HepG2 (cell line): ENCODE results near the gene TAMALIN. TPM values are rescaled to one million over a fixed set of nuclear protein-coding genes. Genes with fewer than 3 reads are reported as not detected.
A peak's percentile ranks its signal among the peaks of the same experiment; 100 is the strongest.

Experiments used
- CHCHD3 ChIP-seq: sonication (generic); formaldehyde crosslinking; IDR thresholded peaks from 2 replicates; pipeline ENCODE4 v1.8.0; 2022; ENCODE audit warnings: mild to moderate bottlenecking, missing genetic modification reagents, moderate library complexity
- HOXA7 ChIP-seq: sonication (generic); formaldehyde crosslinking; IDR thresholded peaks from 2 replicates; pipeline ENCODE4 v1.8.1; 2022; ENCODE audit warnings: mild to moderate bottlenecking, missing genetic modification reagents, moderate library complexity
- IRX3 ChIP-seq: sonication (generic); formaldehyde crosslinking; IDR thresholded peaks from 2 replicates; pipeline ENCODE4 v1.8.1; 2023; ENCODE audit warnings: mild to moderate bottlenecking, low read depth, missing genetic modification reagents, borderline replicate concordance
- MLLT10 ChIP-seq: sonication (generic); formaldehyde crosslinking; IDR thresholded peaks from 2 replicates; pipeline ENCODE4 v1.4.0; 2020; ENCODE audit warnings: missing genetic modification reagents
- PBX3 ChIP-seq: sonication (generic); formaldehyde crosslinking; IDR thresholded peaks from 2 replicates; pipeline ENCODE4 v1.8.1; 2023; ENCODE audit warnings: missing genetic modification reagents, inconsistent platforms, borderline replicate concordance
- POLR2A ChIP-seq, 2 experiments: IDR thresholded peaks; 2 replicates each; pipeline ENCODE4 v1.6.1; 2011; ENCODE audit warnings: low read depth in 2 of 2, low read length in 2 of 2, mild to moderate bottlenecking in 1 of 2, moderate library complexity in 1 of 2; ENCODE audit not compliant: insufficient read depth in 1 of 2
- RAD21 ChIP-seq: fragments of 450-650 bp; formaldehyde crosslinking; IDR thresholded peaks from 2 replicates; pipeline ENCODE4 v1.5.0; 2020; ENCODE audit warnings: mild to moderate bottlenecking
- RARG ChIP-seq: sonication (generic); formaldehyde crosslinking; IDR thresholded peaks from 2 replicates; pipeline ENCODE4 v1.4.0; 2020; ENCODE audit warnings: low read depth, mild to moderate bottlenecking, missing genetic modification reagents
- SOX13 ChIP-seq, 3 experiments: fragments of 450-650 bp in 1 of 3; sonication (generic) in 1 of 3; formaldehyde crosslinking in 1 of 3; IDR thresholded peaks in 2 of 3; conservative IDR thresholded peaks in 1 of 3; 2 replicates each; pipeline versions ENCODE4 v1.5.0 to v1.6.1; 2016 to 2020; ENCODE audit warnings: antibody characterized with exemption in 1 of 3, mild to moderate bottlenecking in 1 of 3, missing compliant biosample characterization in 1 of 3, missing genetic modification reagents in 1 of 3, moderate library complexity in 1 of 3
- ZFP91 ChIP-seq: sonication (generic); formaldehyde crosslinking; IDR thresholded peaks from 2 replicates; pipeline ENCODE4 v1.9.0; 2022; ENCODE audit warnings: missing genetic modification reagents, mild to moderate bottlenecking, borderline replicate concordance
- ZFY ChIP-seq: sonication (generic); formaldehyde crosslinking; IDR thresholded peaks from 2 replicates; pipeline ENCODE4 v1.4.0; 2020; ENCODE audit warnings: missing genetic modification reagents
- ZNF142 ChIP-seq: sonication (generic); formaldehyde crosslinking; IDR thresholded peaks from 2 replicates; pipeline ENCODE4 v1.4.0; 2020; ENCODE audit warnings: missing genetic modification reagents
- ZNF329 ChIP-seq: sonication (generic); formaldehyde crosslinking; IDR thresholded peaks from 2 replicates; pipeline ENCODE4 v1.9.0; 2021; ENCODE audit warnings: low read depth, mild to moderate bottlenecking, missing genetic modification reagents
- ZNF34 ChIP-seq: sonication (generic); formaldehyde crosslinking; IDR thresholded peaks from 2 replicates; pipeline ENCODE4 v1.4.0; 2020; ENCODE audit warnings: mild to moderate bottlenecking, missing genetic modification reagents, borderline replicate concordance
- ZNF367 ChIP-seq: sonication (generic); formaldehyde crosslinking; IDR thresholded peaks from 2 replicates; pipeline ENCODE4 v1.4.0; 2020; ENCODE audit warnings: missing genetic modification reagents, borderline replicate concordance
- ZNF543 ChIP-seq: sonication (generic); formaldehyde crosslinking; IDR thresholded peaks from 2 replicates; pipeline ENCODE4 v1.4.0; 2020; ENCODE audit warnings: mild to moderate bottlenecking, missing genetic modification reagents
- ZNF576 ChIP-seq: sonication (generic); formaldehyde crosslinking; IDR thresholded peaks from 2 replicates; pipeline ENCODE4 v1.4.0; 2020; ENCODE audit warnings: mild to moderate bottlenecking, missing genetic modification reagents
- ZNF598 ChIP-seq: sonication (generic); formaldehyde crosslinking; IDR thresholded peaks from 2 replicates; pipeline ENCODE4 v1.5.1; 2020; ENCODE audit warnings: mild to moderate bottlenecking, missing genetic modification reagents, borderline replicate concordance
- ZNF660 ChIP-seq: sonication (generic); formaldehyde crosslinking; IDR thresholded peaks from 2 replicates; pipeline ENCODE4 v1.5.1; 2020; ENCODE audit warnings: mild to moderate bottlenecking, low read depth, missing genetic modification reagents, borderline replicate concordance
- polyA plus RNA-seq, 8 experiments: library from polyadenylated mRNA; depleted of rRNA in 3 of 8; stranded (reverse) in 7 of 8; unstranded in 1 of 8; fragments of >200 nt; fragmentation: Illumina TruSeq in 4 of 8; extraction: Trizol in 4 of 8; gene quantifications; 2 replicates each; pipeline versions ENCODE4 v1.2.1 to v1.2.3, GENCODE V29; 2011 to 2016; ENCODE audit warnings: low read depth in 4 of 8, missing spikeins in 1 of 8, mixed read lengths in 1 of 8; ENCODE audit not compliant: insufficient read depth in 1 of 8
- total RNA-seq, 5 experiments: library from RNA; depleted of rRNA; stranded (reverse); fragments of >200 nt; fragmentation: Illumina TruSeq; extraction: Trizol; gene quantifications; 2 replicates each; pipeline ENCODE4 v1.2.3, GENCODE V29; 2016; ENCODE audit warnings: low read depth in 1 of 5

TAMALIN gene
- total and polyA plus RNA-seq, 2 of the 13 experiments (the other 11 are each of a cell fraction or from before 2014, with no cell fraction given) = 2.9 to 10.9 TPM

GRCh38 chr12:52062167-52063081 is 55.7 kb downstream of the TAMALIN start (continued):
- TF ChIP-seq SOX13 (IDR thresholded peaks at IDR 0.05) (no peak), SOX13 (CRISPR knock-in tag; conservative IDR thresholded peaks at IDR 0.05 in 1 of 2, IDR thresholded peaks at IDR 0.05 in 1 of 2) (no peak), ZNF543 (CRISPR knock-in tag) (peak; percentile 73; the same call in 1 of the 2 replicates), ZFP91 (peak; percentile 64), ZNF34 (CRISPR knock-in tag) (0 out of 2 replicates have a peak, but pooled peaks have one; percentile 63), HOXA7 (CRISPR knock-in tag) (no peak), PBX3 (CRISPR knock-in tag) (no peak), POLR2A (IDR thresholded peaks at IDR 0.05; ENCODE audit: insufficient read depth in 1 of 2, low read depth in 2 of 2, low read length in 2 of 2) (0 out of 4 replicates have a peak, but pooled peaks of 1 of the 2 experiments have one; percentile 21), ZNF660 (CRISPR knock-in tag) (no peak), ZFY (CRISPR knock-in tag) (peak; percentile 65), ZNF142 (CRISPR knock-in tag) (no peak), MLLT10 (no peak), IRX3 (CRISPR knock-in tag) (no peak), ZNF329 (CRISPR knock-in tag) (no peak), RAD21 (CRISPR knock-in tag) (no peak), RARG (CRISPR knock-in tag) (no peak), ZNF598 (CRISPR knock-in tag) (0 out of 2 replicates have a peak, but pooled peaks have one; percentile 39), ZNF576 (CRISPR knock-in tag) (no peak), CHCHD3 (no peak), ZNF367 (CRISPR knock-in tag) (no peak)
